Activated naive CD4-positive, alpha-beta T cell treated with anti-CD3 and anti-CD28 coated beads, Interleukin-2, amount 10 ng/mL, durations not matched to agents 7 days and 5 days (primary cell): ENCODE data around the gene SH3PXD2A.
A peak's percentile ranks its signal among the peaks of the same experiment; 100 is the strongest.

Source experiments
- CTCF ChIA-PET: fragments of 350-600 bp; sonication (Branson Sonifier 250); formaldehyde crosslinking; loops from one replicate; lab custom pipeline; 2021; ENCODE audit warnings: antibody characterized with exemption; lab: Charles Lee
- DNase-seq: peaks from one replicate; pipeline ENCODE4 v3.0.0-alpha.2; 2020
- H3K27ac Mint-ChIP-seq: one replicate; pipeline ENCODE4 v1.8.0; 2021; ENCODE audit warnings: mild to moderate bottlenecking, moderate library complexity, mixed read lengths
- H3K27me3 Mint-ChIP-seq: one replicate; pipeline ENCODE4 v1.8.0; 2021; ENCODE audit warnings: mild to moderate bottlenecking, mixed read lengths
- H3K36me3 Mint-ChIP-seq: one replicate; pipeline ENCODE4 v1.8.0; 2021; ENCODE audit warnings: mixed read lengths
- H3K4me1 Mint-ChIP-seq: one replicate; pipeline ENCODE4 v1.8.0; 2021; ENCODE audit warnings: mixed read lengths
- H3K4me3 Mint-ChIP-seq: one replicate; pipeline ENCODE4 v1.8.0; 2021; ENCODE audit warnings: mild to moderate bottlenecking, moderate library complexity, mixed read lengths
- H3K9me3 Mint-ChIP-seq: one replicate; pipeline ENCODE4 v1.8.0; 2021; ENCODE audit warnings: mixed read lengths

SH3PXD2A gene

DNA sequence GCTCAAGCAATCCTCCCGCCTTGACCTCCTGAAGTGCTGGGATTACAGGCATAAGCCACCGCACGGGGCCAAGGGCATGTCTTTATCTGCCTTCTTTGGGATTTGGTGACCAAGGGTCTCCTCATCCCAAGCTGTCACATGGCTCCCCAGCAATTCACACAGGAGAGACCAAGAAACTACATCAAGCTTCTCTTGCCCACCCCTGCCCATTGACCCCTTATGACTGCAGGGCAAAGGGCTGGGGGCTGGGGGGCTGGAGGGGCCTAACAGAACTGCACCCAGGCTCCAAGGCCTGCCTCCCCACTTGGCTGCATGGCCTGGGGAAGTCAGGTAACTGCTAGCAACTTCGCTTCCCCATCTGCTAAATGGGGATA is 137.1 kb downstream of the SH3PXD2A start:
- Mint-ChIP-seq H3K4me3 (no peak overlapping the region), H3K27ac (no peak overlapping the region), H3K4me1 (peaks cover 9% of the 10 kb centered on the region), H3K36me3 (no peaks in the 10 kb centered on the region), H3K27me3 (peaks cover 32% of the 10 kb centered on the region), H3K9me3 (no peaks in the 10 kb centered on the region)
- DNase-seq, result no peak
- CTCF ChIA-PET, result interaction anchor here (1.4 to 1.8 kb wide), 3 partner anchors 139 to 167 kb away, joined by 3 to 4 read pairs (median 4); no protein-coding TSS in a partner anchor

DNA sequence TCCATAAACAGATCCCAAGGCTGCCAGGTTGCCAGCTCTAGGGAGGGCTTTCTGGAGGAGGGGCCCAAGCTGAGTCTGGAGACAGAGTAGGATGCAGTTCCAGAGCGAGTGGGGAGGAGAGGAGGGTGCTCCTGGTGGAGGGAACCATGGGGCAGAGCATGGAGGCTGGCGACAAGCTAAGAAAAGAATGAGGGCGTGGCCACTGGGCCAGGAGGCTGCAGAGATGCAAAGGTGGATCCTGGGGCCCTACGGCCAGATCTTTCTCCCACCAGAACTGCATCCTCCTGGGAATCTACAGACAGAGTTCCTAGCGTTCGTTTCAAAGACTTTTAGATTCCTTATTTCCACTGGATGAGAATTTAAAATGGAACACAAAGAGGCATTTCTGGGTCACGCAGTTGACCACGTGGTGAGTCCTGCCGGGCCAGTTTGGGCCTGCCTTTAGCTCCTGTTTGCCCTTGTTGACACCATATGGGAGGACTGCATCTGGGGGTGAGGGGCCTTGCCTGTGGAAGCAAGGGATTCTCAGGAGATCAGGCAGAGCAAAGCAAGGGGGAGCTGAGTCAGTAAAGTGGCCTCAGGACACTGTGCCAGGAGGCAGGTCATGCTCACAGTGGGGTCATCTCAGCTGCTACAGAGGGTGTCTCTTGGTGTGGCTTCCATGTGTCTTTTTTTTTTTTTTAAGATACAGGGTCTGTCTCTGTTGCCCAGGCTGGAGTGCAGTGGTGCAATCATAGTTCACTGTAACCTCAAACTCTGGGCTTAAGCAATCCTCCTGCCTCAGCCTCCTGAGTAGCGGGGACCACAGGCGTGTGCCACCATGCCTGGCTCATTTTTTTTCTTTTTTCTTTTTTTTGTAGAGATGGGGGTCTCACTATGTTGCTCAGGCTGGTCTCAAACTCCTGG is 137.8 kb downstream of the SH3PXD2A start:
- CTCF ChIA-PET, result interaction anchor here (1.4 kb wide), 1 partner anchor 139 kb away, joined by 4 read pairs; no protein-coding TSS in a partner anchor
- no peaks in the 10 kb centered on the region for H3K36me3 Mint-ChIP-seq
- H3K27ac Mint-ChIP-seq, result peak overlapping the region; percentile 35
- no peak for DNase-seq
- H3K4me3 Mint-ChIP-seq, result no peak overlapping the region
- H3K9me3 Mint-ChIP-seq, result no peaks in the 10 kb centered on the region
- H3K4me1 Mint-ChIP-seq, result peaks cover 9% of the 10 kb centered on the region
- peaks cover 25% of the 10 kb centered on the region for H3K27me3 Mint-ChIP-seq

DNA sequence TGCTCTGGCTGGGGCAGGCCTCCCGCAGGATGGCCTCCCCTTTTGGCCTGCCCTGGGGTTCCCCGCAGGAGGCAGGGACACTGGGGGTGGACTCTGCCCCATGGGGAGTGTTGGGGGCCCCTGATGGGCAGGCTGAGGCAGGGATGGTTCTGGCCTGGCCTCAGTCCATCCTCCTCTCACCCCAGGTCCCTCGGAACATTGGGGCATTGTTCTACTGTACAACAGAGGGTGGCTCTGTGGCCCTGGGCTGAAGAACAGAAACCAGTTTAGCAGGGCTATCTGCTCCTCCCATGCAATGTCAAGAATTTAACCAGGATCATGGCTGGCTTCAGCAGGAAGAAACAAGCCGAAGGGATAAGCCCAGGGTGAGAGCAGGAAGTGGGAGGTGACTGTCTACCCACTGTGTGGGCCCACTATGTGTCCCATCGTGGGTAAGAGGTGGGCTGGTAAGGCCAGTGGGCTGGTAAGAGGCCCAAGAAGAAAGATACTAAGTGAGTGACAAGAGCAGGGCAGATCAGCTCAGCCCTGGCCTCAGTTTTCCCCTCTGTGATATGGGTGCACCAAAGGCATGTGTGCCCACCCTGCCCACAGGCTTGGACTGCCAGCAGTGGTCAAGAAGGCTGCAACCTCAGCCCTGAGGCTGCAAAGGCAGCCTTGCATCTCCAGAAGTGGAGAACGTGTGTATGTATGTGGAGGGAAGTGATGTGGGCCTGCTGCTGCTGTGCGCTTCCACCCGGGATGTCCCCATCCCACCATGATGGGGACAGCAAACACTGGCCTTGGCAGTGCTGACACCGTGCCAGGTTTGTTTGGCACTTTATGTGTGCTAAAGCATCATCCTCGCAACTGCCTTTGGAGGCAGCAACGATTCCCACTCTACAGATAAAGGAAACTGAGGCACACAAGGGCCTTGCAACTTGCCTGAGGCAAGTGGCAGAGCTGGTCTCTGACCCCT is 138.9 kb downstream of the SH3PXD2A start:
- Mint-ChIP-seq H3K27me3 (peaks cover 27% of the 10 kb centered on the region), H3K36me3 (no peaks in the 10 kb centered on the region), H3K27ac (no peak overlapping the region), H3K4me1 (peaks cover 9% of the 10 kb centered on the region), H3K4me3 (no peak overlapping the region), H3K9me3 (no peaks in the 10 kb centered on the region)
- CTCF ChIA-PET, result interaction anchor here (1.4 to 6.4 kb wide), 2 partner anchors 140 to 170 kb away, joined by 4 to 62 read pairs; no protein-coding TSS in a partner anchor
- DNase-seq, result no peak

DNA sequence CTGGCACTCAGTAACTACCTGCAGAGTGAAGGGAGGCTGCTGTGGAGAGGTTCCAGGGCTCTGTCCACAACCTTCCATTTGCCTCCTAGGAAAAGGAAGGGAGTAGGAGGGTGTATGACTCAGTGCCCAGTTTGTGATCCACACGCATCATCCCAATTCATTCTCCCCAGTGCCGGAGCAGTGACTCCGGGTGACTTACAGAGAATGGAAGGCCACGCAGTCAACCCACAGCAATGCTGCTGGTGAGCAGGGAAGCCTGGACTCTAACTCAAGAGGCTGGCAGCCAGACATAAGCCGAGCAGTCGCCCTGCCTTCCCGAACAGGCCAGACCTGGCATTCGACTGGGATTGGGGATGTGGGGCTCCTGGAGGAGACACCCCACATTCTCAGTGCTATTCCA is 139.9 kb downstream of the SH3PXD2A start:
- Mint-ChIP-seq H3K36me3 (no peaks in the 10 kb centered on the region), H3K27ac (no peak overlapping the region), H3K9me3 (no peaks in the 10 kb centered on the region), H3K27me3 (peaks cover 23% of the 10 kb centered on the region), H3K4me3 (no peak overlapping the region), H3K4me1 (peaks cover 9% of the 10 kb centered on the region)
- CTCF ChIA-PET, result interaction anchor here (1.0 to 6.4 kb wide), 3 partner anchors 142 to 171 kb away, joined by 3 to 74 read pairs (median 62); no protein-coding TSS in a partner anchor
- no peak for DNase-seq

DNA sequence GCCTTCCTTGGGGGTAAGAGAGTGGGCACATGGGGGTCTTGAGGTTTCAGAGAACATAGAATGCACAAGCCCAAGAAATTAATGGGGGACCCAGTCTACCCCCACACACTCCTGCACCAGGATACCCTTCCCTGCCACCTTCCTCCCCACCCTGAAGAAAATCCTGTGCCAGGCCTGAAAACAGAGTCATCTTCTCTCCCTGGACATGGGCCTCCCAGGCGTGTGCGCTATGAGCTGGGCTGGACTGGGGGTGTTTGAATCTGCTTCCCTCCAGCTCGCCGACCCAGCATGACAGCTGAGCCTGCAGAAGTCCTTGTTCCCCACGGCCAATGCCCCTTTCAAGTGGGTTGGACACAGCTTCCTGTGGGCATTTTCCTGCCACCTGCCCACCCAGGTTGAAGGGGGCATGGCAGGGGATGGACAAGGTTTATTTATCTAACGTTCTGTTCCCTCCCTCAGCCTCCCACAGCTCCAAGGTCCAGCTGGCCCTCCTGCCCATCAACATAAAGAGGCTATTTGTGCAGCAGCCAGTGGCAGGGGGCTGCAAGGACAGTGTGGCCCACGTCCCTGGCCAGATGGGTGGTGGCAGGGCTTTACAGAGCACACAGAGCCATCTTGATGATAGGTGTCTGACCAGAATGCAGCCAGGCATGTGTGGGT is 141.0 kb downstream of the SH3PXD2A start:
- peaks cover 19% of the 10 kb centered on the region for H3K27me3 Mint-ChIP-seq
- H3K36me3 Mint-ChIP-seq, result no peaks in the 10 kb centered on the region
- no peaks in the 10 kb centered on the region for H3K9me3 Mint-ChIP-seq
- CTCF ChIA-PET, result interaction anchor here (0.7 to 6.4 kb wide), 11 partner anchors 18 to 407 kb away, joined by 3 to 74 read pairs (median 11); partner anchors contain the start of gene SH3PXD2A
- H3K4me1 Mint-ChIP-seq, result peaks cover 8% of the 10 kb centered on the region
- H3K4me3 Mint-ChIP-seq, result no peak overlapping the region
- no peak overlapping the region for H3K27ac Mint-ChIP-seq
- DNase-seq, result no peak

DNA sequence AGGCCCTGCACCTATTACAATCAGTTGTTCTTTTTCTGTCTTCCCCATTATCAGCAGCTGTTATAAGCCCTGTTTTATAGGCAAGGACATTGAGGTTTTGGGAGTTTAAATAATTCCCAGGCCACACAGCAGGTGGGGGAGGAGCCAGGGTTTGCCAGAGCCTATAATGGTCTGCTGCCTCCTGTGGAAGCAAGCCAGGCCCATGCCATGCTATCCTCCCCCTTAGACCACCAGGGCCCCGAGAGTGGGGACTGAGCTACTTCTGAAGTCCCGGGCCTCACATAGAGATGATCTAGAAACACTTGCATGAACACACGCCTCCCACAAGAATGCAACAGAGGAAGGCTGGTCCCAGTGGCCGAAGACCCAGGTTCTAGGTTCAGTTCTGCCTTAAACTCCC is 141.7 kb downstream of the SH3PXD2A start:
- Mint-ChIP-seq H3K36me3 (no peaks in the 10 kb centered on the region), H3K4me1 (peaks cover 1% of the 10 kb centered on the region), H3K27ac (no peak overlapping the region), H3K9me3 (no peaks in the 10 kb centered on the region), H3K4me3 (no peak overlapping the region), H3K27me3 (peaks cover 24% of the 10 kb centered on the region)
- no peak for DNase-seq
- CTCF ChIA-PET, result interaction anchor here (0.5 to 6.4 kb wide), 18 partner anchors 10 to 407 kb away, joined by 3 to 74 read pairs (median 10); partner anchors contain the start of gene SH3PXD2A

DNA sequence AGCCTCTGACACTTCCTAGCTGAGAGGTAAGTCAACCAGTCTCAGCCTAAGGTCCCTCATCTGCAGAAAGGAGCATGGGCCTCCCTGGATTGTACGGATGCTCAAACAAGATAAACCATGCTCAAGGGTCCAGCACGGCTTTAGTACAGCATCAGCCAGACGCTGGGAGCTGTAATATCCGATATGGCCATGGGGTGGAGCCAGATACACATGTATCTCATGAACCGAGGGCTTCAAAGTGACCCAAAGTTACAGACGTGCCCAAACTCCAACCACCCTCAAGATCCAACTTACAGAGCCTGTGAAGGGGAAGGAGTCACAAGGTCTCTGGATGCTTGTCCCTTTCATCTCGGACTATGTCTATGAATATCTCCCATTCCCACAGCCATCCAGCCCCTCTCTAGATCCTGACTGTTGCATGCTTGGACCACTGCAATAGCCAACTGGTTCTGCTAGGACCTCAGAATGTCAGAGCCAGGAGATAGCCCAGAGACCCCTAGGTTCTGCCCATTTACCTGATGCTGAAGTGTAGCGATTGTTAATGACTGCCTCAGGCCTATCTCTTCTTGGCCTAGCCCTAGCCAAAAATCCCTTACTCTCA is 142.4 kb downstream of the SH3PXD2A start:
- Mint-ChIP-seq H3K4me3 (no peak overlapping the region), H3K4me1 (no peaks in the 10 kb centered on the region), H3K27me3 (peaks cover 27% of the 10 kb centered on the region), H3K36me3 (no peaks in the 10 kb centered on the region), H3K9me3 (no peaks in the 10 kb centered on the region), H3K27ac (no peak overlapping the region)
- CTCF ChIA-PET, result interaction anchor here (0.6 to 6.4 kb wide), 34 partner anchors 10 to 562 kb away, joined by 3 to 74 read pairs (median 4); partner anchors contain the start of gene SH3PXD2A
- DNase-seq, result peak; percentile 90

DNA sequence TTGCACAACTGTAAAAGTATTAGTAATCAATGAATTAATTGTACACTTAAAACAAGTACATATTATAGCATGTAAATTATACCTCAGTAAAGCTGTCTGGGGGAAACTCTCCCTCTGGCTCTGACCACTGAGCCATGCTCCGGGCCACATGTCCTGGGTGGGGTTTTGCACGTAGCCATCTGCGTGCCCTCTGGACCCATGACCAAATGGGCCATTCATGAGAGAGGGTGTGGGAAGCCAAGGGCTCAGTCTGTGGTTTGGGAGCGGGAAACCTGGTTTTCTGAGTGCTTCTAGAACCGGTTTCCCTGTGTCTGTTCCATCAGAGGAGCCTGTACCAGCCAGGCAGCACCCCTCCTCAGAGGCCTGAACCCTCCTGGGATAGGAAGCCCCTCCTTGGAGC is 143.2 kb downstream of the SH3PXD2A start:
- no peaks in the 10 kb centered on the region for H3K9me3 Mint-ChIP-seq
- H3K4me3 Mint-ChIP-seq, result no peak overlapping the region
- no peaks in the 10 kb centered on the region for H3K4me1 Mint-ChIP-seq
- DNase-seq, result no peak
- H3K27me3 Mint-ChIP-seq, result peaks cover 31% of the 10 kb centered on the region
- no peak overlapping the region for H3K27ac Mint-ChIP-seq
- H3K36me3 Mint-ChIP-seq, result no peaks in the 10 kb centered on the region
- CTCF ChIA-PET, result interaction anchor here (0.7 to 6.4 kb wide), 29 partner anchors 9 to 432 kb away, joined by 3 to 74 read pairs (median 6); partner anchors contain the start of gene SH3PXD2A

DNA sequence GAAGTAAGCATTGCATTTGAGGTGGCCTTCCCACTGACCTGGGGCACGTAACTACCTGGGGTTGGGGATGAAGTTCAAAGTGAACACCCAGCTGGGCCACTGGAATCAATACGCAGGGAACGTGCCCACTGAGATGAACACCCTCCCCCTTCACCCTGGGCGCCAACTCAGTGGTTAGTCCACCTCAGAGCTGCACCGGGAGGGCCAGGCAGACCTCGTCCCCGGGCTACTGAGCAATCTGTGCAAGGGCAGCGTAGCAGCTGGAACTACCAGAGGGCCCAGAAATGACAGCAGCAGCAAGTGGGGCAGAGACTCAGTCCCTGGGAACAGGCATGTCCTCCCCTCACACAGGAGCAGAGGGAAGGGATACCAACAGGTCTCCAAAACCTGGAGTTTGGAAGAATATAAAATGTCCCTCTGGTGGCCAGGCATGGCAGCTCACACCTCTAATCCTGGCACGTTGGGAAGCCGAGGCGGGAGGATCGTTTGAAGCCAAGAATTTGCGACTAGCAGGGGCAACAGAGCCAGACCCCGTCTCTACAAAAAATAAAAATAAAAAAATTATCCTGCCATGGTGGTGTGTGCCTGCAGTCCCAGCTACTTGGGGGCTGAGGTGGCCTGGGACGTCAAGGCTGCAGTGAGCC is 143.9 kb downstream of the SH3PXD2A start:
- no peaks in the 10 kb centered on the region for H3K4me1 Mint-ChIP-seq
- peaks cover 31% of the 10 kb centered on the region for H3K27me3 Mint-ChIP-seq
- H3K36me3 Mint-ChIP-seq, result no peaks in the 10 kb centered on the region
- no peak overlapping the region for H3K27ac Mint-ChIP-seq
- DNase-seq, result no peak
- no peak overlapping the region for H3K4me3 Mint-ChIP-seq
- CTCF ChIA-PET, result interaction anchor here (0.7 to 6.4 kb wide), 17 partner anchors 8 to 175 kb away, joined by 3 to 74 read pairs (median 7); partner anchors contain the start of gene SH3PXD2A
- no peaks in the 10 kb centered on the region for H3K9me3 Mint-ChIP-seq

DNA sequence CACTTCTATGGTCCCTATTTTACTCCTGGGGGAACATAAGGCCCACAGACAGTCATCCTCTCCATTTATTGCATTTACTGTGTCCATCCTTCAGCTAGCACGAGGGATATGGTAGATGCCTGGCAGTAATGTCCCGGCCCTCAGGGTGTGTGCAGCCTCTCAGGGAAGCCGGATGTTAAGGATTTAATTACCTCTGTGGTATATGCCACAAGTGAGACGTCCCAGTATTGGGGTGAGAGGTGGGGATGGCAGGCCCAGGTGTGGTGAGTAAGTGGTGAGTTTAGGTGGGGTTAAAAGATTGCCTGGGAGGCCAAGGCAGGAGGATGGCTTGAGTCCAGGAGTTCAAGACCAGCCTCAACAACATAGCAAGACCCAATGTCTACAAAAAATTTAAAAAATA is 144.9 kb downstream of the SH3PXD2A start:
- Mint-ChIP-seq H3K4me1 (no peaks in the 10 kb centered on the region), H3K27me3 (peaks cover 26% of the 10 kb centered on the region), H3K27ac (no peak overlapping the region), H3K9me3 (no peaks in the 10 kb centered on the region), H3K4me3 (no peak overlapping the region), H3K36me3 (no peaks in the 10 kb centered on the region)
- CTCF ChIA-PET, result interaction anchor here (0.6 to 6.4 kb wide), 14 partner anchors 12 to 310 kb away, joined by 3 to 74 read pairs (median 6); partner anchors contain the start of gene SH3PXD2A
- no peak for DNase-seq

DNA sequence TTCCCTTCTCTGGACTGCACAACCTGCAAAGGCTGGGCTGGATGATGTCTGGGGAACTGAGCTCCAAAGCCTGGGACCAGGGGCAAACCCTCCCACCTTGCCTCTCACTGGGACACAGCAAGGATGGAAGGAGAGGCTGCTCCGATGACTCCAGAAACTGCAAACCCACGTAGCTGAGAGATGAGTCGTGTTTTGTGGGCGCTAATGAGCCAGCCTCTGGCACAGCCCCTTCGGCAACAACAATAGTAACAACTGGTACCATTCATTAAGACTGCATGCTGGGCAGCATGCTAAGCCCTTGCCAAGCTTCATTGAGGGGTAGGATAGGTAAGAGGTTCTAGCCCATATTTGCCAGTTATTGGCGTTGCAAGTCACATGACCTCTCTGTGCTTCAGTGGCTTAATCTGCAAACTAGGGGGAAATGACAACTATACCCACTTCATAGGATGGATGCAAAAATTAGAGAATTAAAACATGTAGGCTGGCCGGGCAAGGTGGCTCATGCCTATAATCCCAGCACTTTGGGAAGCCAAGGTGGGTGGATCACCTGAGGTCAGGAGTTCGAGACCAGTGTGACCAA is 145.9 kb downstream of the SH3PXD2A start:
- Mint-ChIP-seq H3K27ac (no peak overlapping the region), H3K36me3 (no peaks in the 10 kb centered on the region), H3K9me3 (no peaks in the 10 kb centered on the region), H3K27me3 (peaks cover 26% of the 10 kb centered on the region), H3K4me1 (no peaks in the 10 kb centered on the region), H3K4me3 (no peak overlapping the region)
- CTCF ChIA-PET, result interaction anchor here (1.1 to 6.0 kb wide), 4 partner anchors 14 to 148 kb away, joined by 3 to 74 read pairs (median 13); no protein-coding TSS in a partner anchor
- no peak for DNase-seq

DNA sequence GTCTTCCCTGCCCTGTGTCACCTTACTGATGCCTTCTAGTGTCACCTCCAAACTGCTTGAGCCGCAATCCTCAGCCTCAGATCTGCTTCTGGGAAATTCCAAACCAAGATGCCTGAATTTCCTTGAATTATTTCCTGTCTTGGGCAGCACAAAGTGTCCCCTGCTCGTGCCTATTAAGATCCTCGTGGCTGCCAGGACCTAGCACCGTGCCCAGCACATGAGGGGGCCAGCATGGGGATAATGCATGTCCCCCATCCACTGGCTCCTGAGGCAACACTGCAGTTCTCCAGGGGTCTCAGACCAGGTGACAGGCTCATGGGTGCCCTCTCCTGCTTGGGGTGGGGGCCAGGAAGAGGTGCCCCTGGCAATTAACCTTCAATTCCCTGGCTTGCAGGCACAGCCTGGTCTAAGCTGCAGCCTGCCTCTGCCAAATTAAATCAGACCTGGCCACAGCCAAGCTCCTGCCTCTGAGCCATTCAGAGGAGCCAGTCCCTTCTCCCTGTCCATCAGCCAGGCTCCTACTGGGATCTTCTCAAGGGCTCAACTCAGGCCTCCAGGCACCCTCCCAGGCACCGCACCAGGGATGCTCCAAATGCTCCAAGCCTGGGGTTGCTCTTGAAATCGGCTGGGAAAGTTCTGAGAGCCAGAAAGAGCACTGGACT is 146.6 kb downstream of the SH3PXD2A start:
- H3K4me3 Mint-ChIP-seq, result no peak overlapping the region
- no peaks in the 10 kb centered on the region for H3K9me3 Mint-ChIP-seq
- no peaks in the 10 kb centered on the region for H3K4me1 Mint-ChIP-seq
- no peaks in the 10 kb centered on the region for H3K36me3 Mint-ChIP-seq
- H3K27me3 Mint-ChIP-seq, result peaks cover 31% of the 10 kb centered on the region
- CTCF ChIA-PET, result interaction anchor here (1.5 to 4.7 kb wide), 3 partner anchors 12 to 22 kb away, joined by 3 to 23 read pairs (median 7); no protein-coding TSS in a partner anchor
- H3K27ac Mint-ChIP-seq, result no peak overlapping the region
- DNase-seq, result no peak
